Measurements from ENCODE around the gene NFATC1. TPM values are rescaled to one million over a fixed set of nuclear protein-coding genes. Genes with fewer than 3 reads are reported as not detected.
A peak's percentile ranks its signal among the peaks of the same experiment; 100 is the strongest.

Gene NFATC1
- total RNA-seq, 1 donor from 2014 or later: 52.6 TPM

- H3K27ac Mint-ChIP-seq: no peak overlapping the region
- H3K27me3 Mint-ChIP-seq: no peaks in the 10 kb centered on the region
- intact Hi-C loops (cut with micrococcal nuclease): no loop called here
- ATAC-seq (ENCODE audit: low read depth) (no peak), DNase-seq (peak; percentile 9)
- ChIA-PET POLR2A (interaction anchor here (1.2 kb wide), 1 partner anchor 11 kb away, joined by 4 read pairs; no protein-coding TSS in a partner anchor), CTCF (interaction anchor here (0.7 kb wide), 1 partner anchor 131 kb away, joined by 3 read pairs; no protein-coding TSS in a partner anchor)
- no peak for TF ChIP-seq CTCF (IDR thresholded peaks at IDR 0.05)
- H3K36me3 Mint-ChIP-seq (ENCODE audit: low read depth): peaks cover 24% of the 10 kb centered on the region
- no peak overlapping the region for H3K4me3 Mint-ChIP-seq
- no peaks in the 10 kb centered on the region for H3K9me3 Mint-ChIP-seq
- peaks cover 43% of the 10 kb centered on the region for H3K4me1 Mint-ChIP-seq
Measured at GRCh38 chr18:79511671-79512301, 116.1 kb downstream of the NFATC1 start.

- Mint-ChIP-seq H3K27ac (no peak overlapping the region), H3K9me3 (no peaks in the 10 kb centered on the region), H3K4me1 (peaks cover 43% of the 10 kb centered on the region), H3K36me3 (ENCODE audit: low read depth) (peaks cover 29% of the 10 kb centered on the region), H3K27me3 (no peaks in the 10 kb centered on the region), H3K4me3 (no peak overlapping the region)
- intact Hi-C loops (cut with micrococcal nuclease): no loop called here
- DNase-seq (peak; percentile 13), ATAC-seq (ENCODE audit: low read depth) (no peak)
- ChIA-PET CTCF (no interaction called here), POLR2A (interaction anchor here (1.2 kb wide), 1 partner anchor 10 kb away, joined by 4 read pairs; no protein-coding TSS in a partner anchor)
- TF ChIP-seq CTCF (IDR thresholded peaks at IDR 0.05): no peak
Measured at GRCh38 chr18:79512461-79513380, 117.0 kb downstream of the NFATC1 start.

GRCh38 chr18:79513381-79514081 lies 117.8 kb downstream of the NFATC1 start:
- H3K4me3 Mint-ChIP-seq: no peak overlapping the region
- ChIA-PET POLR2A (interaction anchor here (0.6 to 0.7 kb wide), 2 partner anchors 11 to 17 kb away, joined by 5 to 7 read pairs; no protein-coding TSS in a partner anchor), CTCF (no interaction called here)
- no peaks in the 10 kb centered on the region for H3K27me3 Mint-ChIP-seq
- intact Hi-C loops (cut with micrococcal nuclease): no loop called here
- no peak for TF ChIP-seq CTCF (IDR thresholded peaks at IDR 0.05)
- peaks cover 33% of the 10 kb centered on the region for H3K36me3 Mint-ChIP-seq (ENCODE audit: low read depth)
- no peak overlapping the region for H3K27ac Mint-ChIP-seq
- H3K4me1 Mint-ChIP-seq: peaks cover 42% of the 10 kb centered on the region
- peak; percentile 13 for DNase-seq
- no peaks in the 10 kb centered on the region for H3K9me3 Mint-ChIP-seq
- no peak for ATAC-seq (ENCODE audit: low read depth)

GRCh38 chr18:79515331-79515730 lies 119.6 kb downstream of the NFATC1 start:
- DNase-seq: no peak
- ATAC-seq (ENCODE audit: low read depth): no peak
- peaks cover 29% of the 10 kb centered on the region for H3K36me3 Mint-ChIP-seq (ENCODE audit: low read depth)
- no peak overlapping the region for H3K27ac Mint-ChIP-seq
- no peaks in the 10 kb centered on the region for H3K27me3 Mint-ChIP-seq
- ChIA-PET POLR2A (interaction anchor here (0.7 kb wide), 1 partner anchor 471 kb away, joined by 6 read pairs; no protein-coding TSS in a partner anchor), CTCF (no interaction called here)
- intact Hi-C loops (cut with micrococcal nuclease): no loop called here
- peaks cover 37% of the 10 kb centered on the region for H3K4me1 Mint-ChIP-seq
- TF ChIP-seq CTCF (IDR thresholded peaks at IDR 0.05): no peak
- H3K9me3 Mint-ChIP-seq: no peaks in the 10 kb centered on the region
- H3K4me3 Mint-ChIP-seq: no peak overlapping the region

All from activated B cell treated with CpG ODN at 0.5 μM for 24 hours (primary cell).